ENCODE data around the gene DNM3.

The DNM3 gene

GRCh38 chr1:172230526-172230925, 389.2 kb downstream of the DNM3 start:
- TF ChIP-seq CTCF (IDR thresholded peaks at IDR 0.05; ENCODE audit: low read depth, low read length), result no peak
- Histone ChIP-seq H3K36me3 (no peaks in the 10 kb centered on the region), H3K4me1 (no peaks in the 10 kb centered on the region), H3K4me3 (ENCODE audit: low read depth, low read length) (no peak overlapping the region), H3K27me3 (no peaks in the 10 kb centered on the region), H3K9me3 (no peaks in the 10 kb centered on the region)
- DNase-seq, result no peak

- no peak overlapping the region for H3K4me3 ChIP-seq (ENCODE audit: low read depth, low read length)
- H3K9me3 ChIP-seq, result no peaks in the 10 kb centered on the region
- no peaks in the 10 kb centered on the region for H3K36me3 ChIP-seq
- TF ChIP-seq CTCF (IDR thresholded peaks at IDR 0.05; ENCODE audit: low read depth, low read length), result no peak
- no peaks in the 10 kb centered on the region for H3K27me3 ChIP-seq
- DNase-seq, result no peak
- no peaks in the 10 kb centered on the region for H3K4me1 ChIP-seq
These were observed 395.7 kb downstream of the DNM3 start for GRCh38 chr1:172236958-172237357.

GRCh38 chr1:172238158-172238557, 396.9 kb downstream of the DNM3 start:
- Histone ChIP-seq H3K9me3 (no peaks in the 10 kb centered on the region), H3K36me3 (no peaks in the 10 kb centered on the region)
- TF ChIP-seq CTCF (IDR thresholded peaks at IDR 0.05; ENCODE audit: low read depth, low read length), result no peak

GRCh38 chr1:172238965-172239364, 397.7 kb downstream of the DNM3 start:
- TF ChIP-seq CTCF (IDR thresholded peaks at IDR 0.05; ENCODE audit: low read depth, low read length), result no peak
- Histone ChIP-seq H3K9me3 (no peaks in the 10 kb centered on the region), H3K27me3 (no peaks in the 10 kb centered on the region), H3K4me3 (ENCODE audit: low read depth, low read length) (no peak overlapping the region), H3K36me3 (no peaks in the 10 kb centered on the region), H3K4me1 (no peaks in the 10 kb centered on the region)
- no peak for DNase-seq

More at GRCh38 chr1:172238158-172238557, 396.9 kb downstream of the DNM3 start:
- Histone ChIP-seq H3K4me1 (no peaks in the 10 kb centered on the region), H3K4me3 (ENCODE audit: low read depth, low read length) (no peak overlapping the region), H3K27me3 (no peaks in the 10 kb centered on the region)
- no peak for DNase-seq

GRCh38 chr1:172239901-172240300, 398.6 kb downstream of the DNM3 start:
- H3K27me3 ChIP-seq, result no peaks in the 10 kb centered on the region
- no peaks in the 10 kb centered on the region for H3K4me1 ChIP-seq
- H3K4me3 ChIP-seq (ENCODE audit: low read depth, low read length), result no peak overlapping the region
- no peaks in the 10 kb centered on the region for H3K36me3 ChIP-seq
- H3K9me3 ChIP-seq, result no peaks in the 10 kb centered on the region
- TF ChIP-seq CTCF (IDR thresholded peaks at IDR 0.05; ENCODE audit: low read depth, low read length), result no peak
- DNase-seq, result no peak

GRCh38 chr1:172241540-172241939, 400.2 kb downstream of the DNM3 start:
- H3K9me3 ChIP-seq, result no peaks in the 10 kb centered on the region
- no peaks in the 10 kb centered on the region for H3K36me3 ChIP-seq
- no peak for TF ChIP-seq CTCF (IDR thresholded peaks at IDR 0.05; ENCODE audit: low read depth, low read length)
- no peak overlapping the region for H3K4me3 ChIP-seq (ENCODE audit: low read depth, low read length)
- no peaks in the 10 kb centered on the region for H3K4me1 ChIP-seq
- no peak for DNase-seq
- H3K27me3 ChIP-seq, result no peaks in the 10 kb centered on the region

Data from BE2C (cell line).